Ectodermal cell (in vitro differentiated cells): ENCODE measurements around the gene PTDSS2.

Experiments
- H3K27ac ChIP-seq: 2 replicates; pipeline ENCODE4 v1.7.0; 2013; ENCODE audit warnings: mild to moderate bottlenecking, low read depth, low read length; ENCODE audit not compliant: insufficient read depth, poor library complexity, severe bottlenecking
- H3K27me3 ChIP-seq: 2 replicates; pipeline ENCODE4 v1.7.0; 2013; ENCODE audit warnings: mild to moderate bottlenecking, low read length; ENCODE audit not compliant: insufficient read depth, control insufficient read depth, poor library complexity, severe bottlenecking
- H3K36me3 ChIP-seq: one replicate; pipeline ENCODE4 v1.7.0; 2013; ENCODE audit warnings: low read length; ENCODE audit not compliant: control insufficient read depth, insufficient read depth
- H3K4me1 ChIP-seq: one replicate; pipeline ENCODE4 v1.7.0; 2013; ENCODE audit warnings: low read length; ENCODE audit not compliant: control insufficient read depth, insufficient read depth
- H3K4me3 ChIP-seq: 2 replicates; pipeline ENCODE4 v1.7.0; 2013; ENCODE audit warnings: low read depth, low read length, control low read depth; ENCODE audit not compliant: insufficient read depth
- H3K9me3 ChIP-seq: 2 replicates; pipeline ENCODE4 v1.7.0; 2013; ENCODE audit warnings: mild to moderate bottlenecking, low read length, moderate library complexity; ENCODE audit not compliant: control insufficient read depth
- WGBS, 2 experiments: methylation state at CpG; one replicate each; pipeline ENCODE4 v1.1.7; 2013; ENCODE audit warnings: missing lambda C conversion rate in 2 of 2; 5-methylcytosine and 5-hydroxymethylcytosine counted together

The PTDSS2 gene

DNA sequence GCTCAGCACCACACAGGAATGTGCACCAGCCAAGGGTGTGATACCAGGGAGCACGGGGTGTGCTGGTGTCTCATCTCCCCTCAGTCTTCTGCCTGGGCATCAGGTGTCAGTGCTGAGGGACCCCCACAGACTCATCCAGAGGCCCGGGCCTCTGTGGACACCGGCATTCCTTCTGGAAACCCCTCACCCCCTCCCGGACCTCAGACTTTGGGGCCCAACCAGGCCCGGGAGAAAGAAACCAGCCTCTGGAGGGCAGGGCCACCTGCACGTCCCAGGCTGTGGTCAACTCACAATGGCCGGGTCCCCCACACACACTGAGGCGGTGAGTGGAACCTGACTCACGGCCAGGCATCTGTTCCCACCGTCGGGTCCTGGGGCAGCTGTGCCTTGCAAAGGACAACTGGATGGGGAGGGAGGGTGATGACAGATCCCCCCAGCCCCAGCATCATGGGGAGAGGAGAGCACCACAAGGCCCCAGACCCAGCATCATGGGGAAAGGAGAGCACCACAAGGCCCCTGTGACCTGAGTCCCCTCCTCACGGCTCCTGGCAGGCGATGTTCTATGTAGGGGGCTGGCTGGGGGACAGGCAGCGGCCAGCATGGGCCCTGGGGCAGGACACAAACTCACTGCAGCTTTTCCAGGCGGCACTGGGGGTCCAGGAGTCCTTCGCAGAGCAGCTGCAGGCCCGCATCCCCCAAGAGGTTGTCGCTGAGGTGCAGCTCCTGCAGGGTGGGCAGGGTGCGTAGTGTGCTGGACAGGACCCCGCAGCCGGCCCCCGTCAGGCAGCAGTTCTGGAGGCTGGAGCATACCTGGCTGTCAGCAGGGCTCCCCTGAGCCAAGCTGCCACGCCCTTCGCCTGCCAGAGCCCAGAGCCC, 49.4 kb downstream of the PTDSS2 start:
- WGBS, 2 experiments = 94 to 95% methylated on average over 24 of the region's 24 CpGs
- Histone ChIP-seq H3K4me3 (no peak overlapping the region), H3K36me3 (peaks cover 30% of the 10 kb centered on the region), H3K4me1 (peaks cover 2% of the 10 kb centered on the region), H3K27me3 (peaks cover 2% of the 10 kb centered on the region), H3K27ac (no peak overlapping the region), H3K9me3 (no peaks in the 10 kb centered on the region)

- no peaks in the 10 kb centered on the region for H3K9me3 ChIP-seq
- H3K4me3 ChIP-seq = no peak overlapping the region
- H3K27ac ChIP-seq = no peak overlapping the region
- peaks cover 11% of the 10 kb centered on the region for H3K4me1 ChIP-seq
- H3K36me3 ChIP-seq = peaks cover 30% of the 10 kb centered on the region
- peaks cover 10% of the 10 kb centered on the region for H3K27me3 ChIP-seq
- WGBS, 2 experiments = 95% methylated on average over 24 of the region's 24 CpGs
These were observed 51.1 kb downstream of the PTDSS2 start for GRCh38 chr11:501001-501682.

DNA sequence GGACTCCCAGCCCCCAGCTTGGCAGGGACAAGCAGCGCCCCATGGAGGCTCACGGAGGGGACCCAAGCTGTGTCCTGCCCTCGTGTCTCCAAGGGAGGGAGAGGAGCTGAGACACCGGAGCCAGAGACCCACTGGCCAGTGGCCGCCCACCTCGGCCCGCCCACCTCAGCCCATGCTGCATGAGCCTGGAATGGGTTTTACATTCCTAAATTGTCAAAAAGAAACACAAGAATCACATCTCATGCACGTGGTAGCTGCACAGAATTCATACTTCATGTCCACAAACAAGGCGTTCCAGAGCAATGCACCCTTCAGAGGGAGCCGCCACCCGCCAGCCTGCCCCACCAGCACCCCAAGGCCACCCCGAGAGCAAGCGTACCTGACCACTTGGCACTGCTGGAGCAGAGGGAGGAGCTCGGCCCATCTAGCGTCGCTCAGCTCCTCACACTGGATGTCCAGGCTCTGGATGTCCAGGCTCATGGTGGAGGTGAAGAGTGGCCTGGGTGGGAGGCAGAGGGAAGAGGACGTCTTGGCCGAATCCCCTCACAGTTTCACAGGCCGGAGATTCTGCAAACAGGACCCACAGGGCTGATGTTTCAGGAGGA, 51.7 kb downstream of the PTDSS2 start:
- 88 to 89% methylated on average over 19 of the region's 19 CpGs for WGBS, 2 experiments
- no peak overlapping the region for H3K27ac ChIP-seq
- H3K27me3 ChIP-seq = peaks cover 10% of the 10 kb centered on the region
- peaks cover 11% of the 10 kb centered on the region for H3K4me1 ChIP-seq
- peaks cover 26% of the 10 kb centered on the region for H3K36me3 ChIP-seq
- H3K4me3 ChIP-seq = no peak overlapping the region
- H3K9me3 ChIP-seq = no peaks in the 10 kb centered on the region

DNA sequence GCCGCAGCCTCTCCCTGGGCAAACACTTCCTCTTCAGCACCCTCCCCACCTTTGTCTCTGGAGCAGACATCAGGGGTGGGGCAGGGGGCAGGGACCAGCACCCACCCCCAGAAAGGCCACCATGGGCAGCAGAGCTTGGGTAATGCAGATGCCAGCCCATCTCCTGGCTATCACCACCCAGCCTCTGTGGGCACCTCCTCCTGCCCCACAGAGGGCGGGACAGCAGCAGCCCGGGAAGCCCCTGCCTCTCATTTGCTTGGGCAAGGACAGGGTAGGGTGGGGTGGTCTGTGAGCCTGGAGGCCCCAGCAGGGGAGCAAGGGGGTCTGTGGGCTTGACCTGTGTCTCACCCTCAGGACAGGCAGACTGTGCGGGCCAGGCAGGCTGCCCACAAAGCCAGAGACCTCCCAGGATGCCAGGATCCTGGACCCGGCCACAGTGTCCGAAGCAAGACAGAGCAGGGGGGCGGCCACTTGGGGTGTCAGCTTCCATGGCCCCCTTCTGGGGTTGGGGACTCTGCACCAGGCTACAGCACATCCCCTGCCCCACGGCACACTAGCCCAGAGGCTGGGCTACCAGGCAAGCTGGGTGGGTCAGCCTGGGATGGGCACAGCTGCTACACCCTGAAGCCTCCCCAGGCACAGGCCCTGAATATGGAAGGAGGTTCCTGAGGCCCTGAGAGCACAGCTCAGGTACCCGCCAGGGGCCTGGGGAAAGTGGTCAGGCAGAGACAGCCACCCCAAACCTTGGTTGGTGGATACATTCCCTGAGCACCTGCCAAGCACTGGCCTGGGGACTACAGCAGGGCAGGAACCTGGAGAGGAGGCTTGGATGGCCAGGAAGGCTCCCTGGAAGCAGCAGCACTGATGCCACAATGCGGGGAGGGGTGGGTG, 52.5 kb downstream of the PTDSS2 start:
- H3K9me3 ChIP-seq = no peaks in the 10 kb centered on the region
- no peak overlapping the region for H3K4me3 ChIP-seq
- peaks cover 18% of the 10 kb centered on the region for H3K36me3 ChIP-seq
- peaks cover 10% of the 10 kb centered on the region for H3K27me3 ChIP-seq
- WGBS, 2 experiments = 92 to 94% methylated on average over 10 of the region's 10 CpGs
- H3K27ac ChIP-seq = no peak overlapping the region
- peaks cover 11% of the 10 kb centered on the region for H3K4me1 ChIP-seq

GRCh38 chr11:503179-503981, 53.3 kb downstream of the PTDSS2 start:
- Histone ChIP-seq H3K4me1 (peaks cover 11% of the 10 kb centered on the region), H3K27me3 (peaks cover 10% of the 10 kb centered on the region), H3K9me3 (no peaks in the 10 kb centered on the region), H3K4me3 (no peak overlapping the region), H3K27ac (no peak overlapping the region), H3K36me3 (peaks cover 10% of the 10 kb centered on the region)
- 94% methylated on average over 24 of the region's 24 CpGs for WGBS, 2 experiments

DNA sequence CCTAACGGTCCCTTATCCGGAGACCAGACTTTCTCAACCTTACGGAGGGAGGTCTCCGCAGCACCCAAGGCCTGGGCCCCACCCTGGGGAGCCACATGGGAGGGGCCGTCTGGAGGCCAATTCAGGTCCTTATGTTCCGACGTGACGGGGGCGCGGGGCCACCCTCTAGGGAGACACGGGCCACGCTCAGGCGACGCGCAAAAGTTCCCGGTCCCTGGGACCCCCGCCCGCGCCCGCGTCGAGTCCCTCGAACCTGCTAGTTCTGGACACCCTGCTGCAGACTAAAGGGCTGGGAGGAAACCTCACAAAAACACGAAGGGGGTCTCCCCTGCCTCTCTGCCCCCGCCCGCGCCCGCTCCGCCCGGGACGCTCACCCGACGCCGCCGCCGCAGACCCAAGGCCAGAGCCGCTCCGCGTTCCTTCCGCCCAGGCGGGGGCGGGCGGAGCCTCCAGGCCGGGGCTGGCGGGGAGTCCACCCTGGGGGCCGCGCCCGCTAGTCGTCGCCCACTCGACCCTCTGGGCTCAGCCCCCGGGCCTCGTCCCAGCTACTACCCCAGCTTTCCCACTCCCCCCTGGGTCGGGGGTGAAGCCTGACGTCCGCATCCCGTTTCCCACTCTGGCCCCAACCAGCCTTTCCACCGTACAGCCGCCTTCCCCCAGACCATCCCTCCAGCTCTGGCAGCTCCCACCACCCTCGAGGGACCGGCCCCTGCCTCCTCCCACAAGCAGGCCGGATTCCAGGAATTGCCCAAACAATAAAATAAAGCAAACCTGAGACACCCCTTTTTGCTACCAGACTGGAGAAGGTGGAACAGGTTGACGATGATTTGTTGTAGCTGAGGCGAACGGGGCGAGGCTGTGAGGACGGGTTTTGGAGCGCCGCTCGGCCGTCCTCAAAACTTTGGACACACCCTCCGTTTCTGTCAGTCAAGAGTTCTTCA, 54.2 kb downstream of the PTDSS2 start:
- H3K4me1 ChIP-seq = peaks cover 11% of the 10 kb centered on the region
- H3K27ac ChIP-seq = no peak overlapping the region
- H3K27me3 ChIP-seq = peaks cover 10% of the 10 kb centered on the region
- no peak overlapping the region for H3K4me3 ChIP-seq
- H3K9me3 ChIP-seq = no peaks in the 10 kb centered on the region
- H3K36me3 ChIP-seq = peaks cover 4% of the 10 kb centered on the region
- 59 to 64% methylated on average over 72 of the region's 72 CpGs for WGBS, 2 experiments

GRCh38 chr11:504994-505344, 54.9 kb downstream of the PTDSS2 start:
- Histone ChIP-seq H3K36me3 (peaks cover under 1% of the 10 kb centered on the region), H3K27ac (no peak overlapping the region), H3K27me3 (peaks cover 10% of the 10 kb centered on the region), H3K4me1 (peaks cover 11% of the 10 kb centered on the region), H3K4me3 (no peak overlapping the region), H3K9me3 (no peaks in the 10 kb centered on the region)
- 84 to 89% methylated on average over 7 of the region's 7 CpGs for WGBS, 2 experiments

DNA sequence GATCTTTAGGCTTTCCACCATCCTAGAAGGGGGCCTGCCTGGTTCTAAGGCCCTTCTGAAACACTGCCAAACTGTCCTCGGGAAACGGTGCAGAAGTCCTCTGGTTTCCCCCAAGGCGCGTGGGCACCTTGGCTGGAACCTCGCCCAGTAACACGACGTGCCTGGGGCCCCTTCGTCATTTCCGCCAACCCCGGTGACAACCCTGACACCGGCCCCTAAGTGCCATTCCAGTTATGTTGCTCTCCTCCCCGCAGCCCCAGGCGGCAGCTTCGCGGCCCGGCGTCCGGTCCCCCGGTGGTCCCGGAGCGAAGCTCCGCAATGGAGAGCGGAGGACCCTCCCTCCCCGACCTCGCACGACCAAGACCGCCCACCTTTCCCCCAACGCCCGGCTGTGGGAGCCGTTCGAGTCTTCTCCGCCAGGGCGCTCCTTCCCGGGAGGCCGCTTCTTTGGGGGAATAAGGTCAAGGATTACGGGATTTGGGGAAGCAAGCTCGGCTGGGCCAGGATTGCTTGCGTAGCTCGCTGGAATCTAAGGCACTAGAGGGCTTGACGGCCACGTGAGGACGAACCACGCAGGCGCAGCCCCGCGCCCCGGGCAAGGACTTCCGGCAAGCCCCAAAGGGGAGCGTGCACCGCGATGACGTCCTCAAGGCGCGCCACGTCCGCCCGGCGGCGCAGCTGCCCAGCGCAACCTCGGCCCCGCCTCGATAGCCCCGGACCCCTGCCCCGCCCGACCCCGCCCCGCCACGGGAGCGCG, 56.3 kb downstream of the PTDSS2 start:
- Histone ChIP-seq H3K9me3 (no peaks in the 10 kb centered on the region), H3K4me3 (peak overlapping the region; percentile 64), H3K27ac (peak overlapping the region; percentile 92), H3K27me3 (peaks cover 10% of the 10 kb centered on the region), H3K36me3 (no peaks in the 10 kb centered on the region), H3K4me1 (peaks cover 11% of the 10 kb centered on the region)
- 0 to 1% methylated on average over 71 of the region's 71 CpGs for WGBS, 2 experiments
